GM18508 (cell line): Measurements from ENCODE around the gene SLC26A6.

Experiments
- ATAC-seq: cut with Tn5 transposase; IDR thresholded peaks from one replicate; pipeline ENCODE4 v1.9.1; 2021; ENCODE audit warnings: moderate number of reproducible peaks; ENCODE audit not compliant: insufficient read depth, unreplicated experiment

SLC26A6 gene, protein sequence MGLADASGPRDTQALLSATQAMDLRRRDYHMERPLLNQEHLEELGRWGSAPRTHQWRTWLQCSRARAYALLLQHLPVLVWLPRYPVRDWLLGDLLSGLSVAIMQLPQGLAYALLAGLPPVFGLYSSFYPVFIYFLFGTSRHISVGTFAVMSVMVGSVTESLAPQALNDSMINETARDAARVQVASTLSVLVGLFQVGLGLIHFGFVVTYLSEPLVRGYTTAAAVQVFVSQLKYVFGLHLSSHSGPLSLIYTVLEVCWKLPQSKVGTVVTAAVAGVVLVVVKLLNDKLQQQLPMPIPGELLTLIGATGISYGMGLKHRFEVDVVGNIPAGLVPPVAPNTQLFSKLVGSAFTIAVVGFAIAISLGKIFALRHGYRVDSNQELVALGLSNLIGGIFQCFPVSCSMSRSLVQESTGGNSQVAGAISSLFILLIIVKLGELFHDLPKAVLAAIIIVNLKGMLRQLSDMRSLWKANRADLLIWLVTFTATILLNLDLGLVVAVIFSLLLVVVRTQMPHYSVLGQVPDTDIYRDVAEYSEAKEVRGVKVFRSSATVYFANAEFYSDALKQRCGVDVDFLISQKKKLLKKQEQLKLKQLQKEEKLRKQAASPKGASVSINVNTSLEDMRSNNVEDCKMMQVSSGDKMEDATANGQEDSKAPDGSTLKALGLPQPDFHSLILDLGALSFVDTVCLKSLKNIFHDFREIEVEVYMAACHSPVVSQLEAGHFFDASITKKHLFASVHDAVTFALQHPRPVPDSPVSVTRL

DNA sequence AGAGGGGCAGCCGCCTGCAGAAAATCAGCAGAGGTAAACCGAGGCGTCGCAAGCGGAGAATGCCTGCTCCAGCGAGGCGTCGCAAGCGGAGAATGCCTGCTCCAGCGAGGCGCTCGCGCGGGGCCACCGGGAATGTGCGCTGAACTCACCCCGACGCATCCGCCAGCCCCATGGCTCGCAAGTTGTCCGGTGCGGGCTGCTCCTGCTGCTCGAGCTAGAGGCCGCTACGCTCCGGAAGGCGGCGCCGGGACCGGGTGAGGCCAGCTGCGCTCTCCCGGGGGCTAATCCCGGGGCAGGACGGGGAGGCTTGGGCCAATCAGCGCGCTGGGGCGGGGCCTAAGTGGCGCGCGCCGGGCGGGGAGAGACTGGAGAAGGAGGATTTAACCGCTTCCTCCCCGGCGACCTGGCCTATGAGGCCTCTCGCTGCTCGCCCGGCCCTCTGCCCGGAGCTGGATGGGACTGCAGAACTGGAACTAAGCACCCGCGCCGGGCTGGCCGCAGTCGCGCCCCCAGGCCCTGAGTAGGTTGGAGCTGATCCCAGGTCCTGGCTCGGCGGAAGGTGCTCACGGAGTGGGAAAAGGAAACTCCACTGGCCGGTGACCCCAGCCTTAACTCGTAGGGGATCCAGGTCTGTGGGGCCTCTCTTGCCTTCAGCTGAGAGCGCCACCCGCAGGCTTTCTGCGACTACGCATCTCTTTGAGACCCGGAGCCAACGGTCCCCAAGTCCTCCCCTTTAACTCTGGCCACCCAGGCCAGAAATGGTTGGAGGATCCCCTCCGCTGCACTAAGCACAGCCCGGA, at the start of gene SLC26A6:
Gene SLC26A6 (minus strand): TSS at position 240 of the 800 bp plus-strand sequence. CDS start 68 bp downstream, at position 172.
- no peak for ATAC-seq

- ATAC-seq = no peak
Observed at GRCh38 chr3:48684480-48685143, 49.4 kb upstream of the SLC26A6 start.

- ATAC-seq = no peak
Observed at GRCh38 chr3:48684054-48684349, 48.7 kb upstream of the SLC26A6 start.

- ATAC-seq = no peak
Observed at GRCh38 chr3:48682786-48683185, 47.5 kb upstream of the SLC26A6 start.

DNA sequence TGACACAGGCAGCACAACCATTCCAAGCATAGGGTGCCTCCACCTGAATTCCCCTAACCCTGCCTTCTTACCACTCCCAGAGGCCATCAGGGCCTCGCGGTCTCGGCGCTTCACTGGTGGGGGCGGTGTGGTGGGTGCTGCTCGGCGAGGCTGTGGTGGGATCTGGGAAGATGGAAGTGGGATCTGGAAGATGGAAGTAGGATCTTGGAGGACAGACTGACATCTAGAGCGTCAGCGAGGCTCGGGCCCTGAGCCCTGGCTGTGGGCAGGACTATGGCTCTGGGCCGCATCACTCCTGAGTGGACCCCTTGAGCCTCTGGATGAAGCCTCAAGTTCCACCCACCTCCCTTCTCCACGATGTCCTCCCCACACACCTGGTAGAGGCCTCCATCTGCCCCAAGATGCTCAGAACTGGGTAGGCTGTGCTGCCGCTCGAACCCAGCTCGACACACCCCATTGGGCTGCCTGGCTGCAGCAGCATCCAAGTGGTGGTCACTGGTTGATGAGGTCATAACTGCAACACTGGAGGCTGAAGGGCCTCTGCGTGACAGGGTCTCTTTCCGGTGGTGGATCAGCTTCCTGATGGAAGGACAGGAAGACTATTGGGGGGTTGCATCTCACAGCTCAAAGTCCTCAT, 46.8 kb upstream of the SLC26A6 start:
- no peak for ATAC-seq

- no peak for ATAC-seq
Observed at GRCh38 chr3:48681541-48681880, 46.2 kb upstream of the SLC26A6 start.

DNA sequence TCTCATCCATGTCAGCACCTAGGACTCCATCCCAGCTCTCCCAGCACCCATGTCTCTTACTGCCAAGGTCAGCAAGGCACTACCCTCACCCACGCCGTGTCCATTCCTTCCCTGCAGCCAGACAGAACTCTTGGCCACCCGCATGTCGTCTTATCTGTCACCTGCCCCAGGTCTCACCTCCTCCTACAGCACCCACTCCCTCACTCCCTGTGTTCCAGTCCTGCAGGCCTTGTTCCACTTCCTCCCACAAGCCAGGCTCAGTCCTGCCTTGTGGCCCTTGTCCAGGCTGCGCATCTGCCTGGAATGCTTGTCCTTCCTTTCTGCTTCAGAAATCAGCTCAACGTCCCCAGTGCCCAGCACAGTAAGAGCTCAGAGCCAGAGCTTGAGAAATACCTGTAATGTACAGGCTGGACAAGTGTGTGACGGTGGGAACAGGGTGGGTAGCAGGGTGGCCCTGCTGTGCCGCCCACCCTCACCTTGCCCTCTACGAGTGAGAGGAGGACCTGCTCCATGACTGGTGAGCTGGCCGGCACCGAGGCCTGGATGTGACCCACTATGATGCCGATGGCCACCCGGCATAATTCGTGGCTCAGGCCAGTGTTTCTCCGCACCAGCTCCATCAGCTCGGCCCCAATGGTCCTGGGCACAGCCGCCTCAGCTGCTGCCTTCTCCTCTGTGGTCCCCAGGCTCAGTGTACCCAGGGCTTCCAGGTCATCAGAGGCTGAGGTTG, 45.7 kb upstream of the SLC26A6 start:
- ATAC-seq = no peak

- ATAC-seq = no peak
Observed at GRCh38 chr3:48679411-48680391, 44.4 kb upstream of the SLC26A6 start.

GRCh38 chr3:48678566-48679380, 43.5 kb upstream of the SLC26A6 start:
- no peak for ATAC-seq

DNA sequence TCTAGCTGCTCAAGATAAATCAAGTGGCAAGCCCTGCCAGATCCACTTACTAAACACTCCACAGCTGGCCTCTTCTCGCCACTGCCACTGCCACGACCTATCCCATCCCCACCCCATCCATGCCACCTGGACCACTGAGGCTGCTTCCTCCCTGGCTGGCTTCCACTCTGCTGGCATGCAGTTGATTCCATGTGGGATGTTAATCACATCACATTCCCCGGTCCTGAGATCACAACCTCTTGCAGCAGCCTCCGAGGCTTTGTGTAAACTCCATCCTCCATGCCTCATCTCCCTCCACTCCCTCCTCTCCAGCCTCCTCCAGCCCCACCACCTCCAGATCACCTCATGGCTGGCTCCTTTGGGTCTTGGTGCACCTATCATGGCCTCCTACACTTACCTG, 42.8 kb upstream of the SLC26A6 start:
- no peak for ATAC-seq

GRCh38 chr3:48674505-48674904, 39.2 kb upstream of the SLC26A6 start:
- ATAC-seq = no peak

- ATAC-seq = no peak
Observed at GRCh38 chr3:48672522-48672921, 37.3 kb upstream of the SLC26A6 start.

DNA sequence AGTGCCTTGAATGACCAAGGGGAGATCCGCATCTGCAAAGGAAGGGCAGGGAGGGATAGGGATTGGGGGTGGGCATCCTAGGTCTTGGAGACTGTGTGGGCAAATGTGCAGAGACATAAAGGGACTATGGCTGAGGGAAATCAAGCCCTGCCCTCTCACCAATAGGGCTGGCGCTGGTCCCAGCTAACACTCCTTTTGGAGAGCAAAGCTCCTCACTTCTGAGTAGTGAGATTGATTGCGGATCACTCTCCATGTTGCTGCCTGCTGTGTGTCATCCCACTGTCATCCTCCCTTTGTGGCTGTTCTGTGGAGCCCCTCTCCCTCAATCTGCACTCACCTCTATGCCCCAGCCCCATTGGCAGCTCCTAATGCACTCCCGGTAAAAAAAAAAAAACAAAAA, 29.7 kb upstream of the SLC26A6 start:
- ATAC-seq = no peak

DNA sequence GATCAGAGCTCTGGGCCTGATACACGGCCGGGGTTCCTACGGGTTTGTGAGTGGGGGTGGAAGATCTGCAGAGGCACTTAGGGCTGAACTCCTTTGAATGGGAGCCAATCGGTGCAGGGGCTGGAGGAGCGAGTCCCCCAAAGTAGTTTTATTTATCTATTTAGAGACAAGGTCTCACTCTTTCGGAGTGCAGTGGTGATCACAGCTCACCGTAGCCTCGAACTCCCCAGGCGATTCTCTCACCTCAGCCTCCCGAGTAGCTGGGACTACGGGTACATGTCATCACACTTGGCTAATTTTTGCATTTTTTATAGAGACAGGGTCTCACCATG, 29.0 kb upstream of the SLC26A6 start:
- no peak for ATAC-seq

DNA sequence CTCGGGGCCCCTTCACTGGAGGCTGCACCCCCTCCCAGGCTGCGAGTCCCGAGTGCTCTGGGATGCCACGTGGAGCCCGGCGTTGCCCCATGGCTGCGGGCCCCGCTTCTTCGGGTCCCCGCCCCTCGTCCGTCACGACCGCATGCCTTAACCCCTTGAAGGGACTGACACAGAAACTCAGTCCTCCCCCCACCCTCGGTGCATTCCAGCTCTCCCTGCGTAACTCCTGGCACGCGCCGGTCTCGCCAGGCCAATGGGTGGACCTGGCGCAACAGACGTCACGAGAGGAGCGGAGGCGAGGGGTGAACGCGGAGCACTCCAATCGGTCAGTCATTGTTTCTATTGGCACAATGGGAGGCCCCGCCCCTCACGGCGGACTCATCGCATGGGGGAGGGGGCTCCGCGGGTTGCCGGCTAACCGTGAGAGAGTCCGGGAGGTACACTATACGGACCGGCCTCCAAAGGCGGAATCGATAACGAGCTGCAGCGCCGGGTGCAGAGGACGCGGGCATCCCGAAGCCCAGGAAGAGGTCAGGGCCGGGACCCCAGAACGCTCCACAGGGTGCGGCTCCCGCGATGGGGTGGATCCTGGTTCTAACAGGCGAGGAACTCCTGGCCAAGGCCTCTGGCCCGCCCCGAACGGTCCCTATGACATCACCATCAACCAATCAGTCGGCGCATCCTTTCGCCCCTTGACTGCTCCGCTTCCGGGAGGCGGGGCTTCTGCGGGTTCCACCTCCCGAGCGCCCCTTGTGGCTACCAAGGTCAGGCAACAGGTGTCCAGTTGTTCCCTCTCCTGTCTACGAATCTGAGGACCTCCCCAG, 28.4 kb upstream of the SLC26A6 start:
- peak; percentile 49 for ATAC-seq

DNA sequence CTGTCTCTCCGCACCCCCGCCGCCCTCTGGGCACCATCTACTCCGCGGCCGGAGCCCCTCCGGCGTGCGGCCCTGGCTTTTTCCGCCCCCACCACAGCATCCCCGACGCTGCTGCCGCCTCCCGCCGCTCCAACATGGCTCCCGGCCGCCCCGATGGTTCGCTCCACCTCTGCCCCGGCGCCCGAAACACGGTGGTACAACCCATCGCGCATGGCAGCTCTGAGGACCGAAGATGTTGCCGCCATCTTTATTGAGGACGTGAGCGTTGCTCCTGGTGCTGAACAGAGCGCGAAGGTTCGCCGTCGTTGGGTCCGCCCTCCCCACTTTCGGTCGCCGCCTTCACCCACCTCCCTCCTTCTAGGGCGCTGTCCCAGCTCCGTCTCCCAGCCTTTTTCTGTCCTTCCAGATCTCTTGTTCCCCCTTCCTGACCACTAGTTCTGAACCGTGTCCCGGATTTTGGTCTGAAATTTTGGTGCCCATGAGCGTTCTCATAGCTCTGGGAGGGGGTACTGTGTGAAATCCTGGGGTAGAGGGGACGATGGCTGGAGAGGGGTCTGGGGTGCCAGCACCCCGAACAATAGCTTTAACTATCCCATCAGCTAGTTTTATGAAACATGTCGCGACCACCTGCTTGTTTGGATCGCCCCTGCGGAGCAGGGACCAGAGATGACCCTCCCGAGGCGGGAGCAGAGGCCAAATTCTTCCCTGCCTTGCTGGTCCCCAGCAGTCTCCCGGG, 27.7 kb upstream of the SLC26A6 start, which contains the start of gene CELSR3:
Gene CELSR3 (minus strand): TSS at position 134 of the 736 bp plus-strand sequence. CDS start 252 bp downstream, outside the sequence.
- ATAC-seq = no peak
